Fibroblast of gingiva (primary cell): ENCODE measurements around the gene ENG.

Experiments used
- DNase-seq: peaks from one replicate; pipeline ENCODE4 v3.0.0-alpha.2; 2011; ENCODE audit warnings: low read depth

The ENG gene

GRCh38 chr9:127791085-127791484, 63.4 kb downstream of the ENG start:
- DNase-seq: no peak

GRCh38 chr9:127790094-127790855, 64.2 kb downstream of the ENG start:
- DNase-seq: no peak

DNA sequence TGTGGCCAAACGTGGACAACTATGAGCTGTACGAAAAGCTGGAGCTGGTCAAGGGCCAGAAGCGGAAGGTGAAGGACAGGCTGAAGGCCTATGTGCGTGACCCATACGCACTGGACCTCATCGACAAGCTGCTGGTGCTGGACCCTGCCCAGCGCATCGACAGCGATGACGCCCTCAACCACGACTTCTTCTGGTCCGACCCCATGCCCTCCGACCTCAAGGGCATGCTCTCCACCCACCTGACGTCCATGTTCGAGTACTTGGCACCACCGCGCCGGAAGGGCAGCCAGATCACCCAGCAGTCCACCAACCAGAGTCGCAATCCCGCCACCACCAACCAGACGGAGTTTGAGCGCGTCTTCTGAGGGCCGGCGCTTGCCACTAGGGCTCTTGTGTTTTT, 65.3 kb downstream of the ENG start:
- DNase-seq: no peak

- DNase-seq: no peak
These were observed 66.0 kb downstream of the ENG start for GRCh38 chr9:127788337-127789011.

DNA sequence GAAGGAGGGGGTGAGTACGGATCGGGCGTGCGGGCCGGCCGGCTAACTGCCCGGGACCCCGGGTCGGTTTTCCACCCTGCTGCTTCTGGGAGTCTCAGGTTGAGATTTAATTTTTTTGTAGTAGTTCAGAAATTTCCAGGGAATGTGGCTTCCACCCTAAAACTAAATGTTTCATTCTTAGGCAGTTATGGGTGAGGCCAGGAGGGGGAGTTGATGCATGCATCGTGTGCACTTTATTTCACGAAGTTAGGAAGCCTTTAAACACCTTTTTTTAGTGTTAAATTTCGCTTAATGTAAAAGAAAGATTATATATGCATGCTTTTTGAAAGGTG, 67.7 kb downstream of the ENG start:
- no peak for DNase-seq

- DNase-seq: peak; percentile 88
These were observed 68.3 kb downstream of the ENG start, which contains the start of gene CDK9 for GRCh38 chr9:127785933-127786772. TSS of gene CDK9 (plus strand) at chr9:127786034. CDS start at chr9:127786149, 115 bp downstream.

- peak; percentile 75 for DNase-seq
These were observed 69.2 kb downstream of the ENG start for GRCh38 chr9:127785023-127785932.

DNA sequence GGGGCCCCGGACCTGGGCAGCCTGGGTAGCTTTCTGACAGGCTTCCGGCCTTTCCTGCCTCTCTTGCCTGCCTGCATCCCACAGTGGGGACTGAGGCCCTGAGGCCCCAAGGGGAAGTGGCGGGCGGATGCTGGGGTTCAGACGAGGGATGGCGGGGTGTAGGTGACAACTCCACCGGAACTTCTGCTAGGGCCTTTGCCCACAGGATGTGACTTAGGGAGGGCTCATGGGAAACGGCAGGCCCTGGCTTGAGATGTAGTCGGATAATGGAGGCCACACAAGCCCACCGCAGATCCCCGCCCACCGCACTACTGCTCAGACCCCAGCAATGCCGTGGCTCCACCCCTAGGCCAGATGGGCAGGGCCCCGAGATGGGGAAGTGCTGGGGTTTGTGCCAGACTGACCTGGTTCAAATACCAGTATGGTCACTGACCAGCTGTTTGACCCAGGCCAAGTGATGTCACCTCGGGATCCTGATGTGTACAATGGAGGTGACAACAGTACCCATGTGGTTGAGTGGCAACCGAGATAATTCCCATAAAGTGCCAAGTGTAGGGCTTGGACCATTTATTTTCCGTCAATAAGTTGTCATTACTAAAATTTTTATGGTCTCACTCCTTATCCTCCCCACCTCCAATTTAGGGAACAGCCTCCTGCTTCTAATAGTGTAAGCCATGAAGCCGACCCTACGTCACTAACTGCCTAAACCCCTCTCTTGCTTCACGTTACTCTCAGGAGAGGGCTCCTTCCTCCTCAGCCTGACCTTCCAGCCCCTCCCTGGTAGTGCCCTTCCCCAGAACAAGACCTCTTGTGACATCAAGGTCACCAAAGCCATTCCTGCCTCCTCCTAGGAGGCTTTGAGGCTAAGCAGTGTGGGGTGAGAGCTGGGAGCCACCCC, 71.1 kb downstream of the ENG start:
- DNase-seq: no peak

GRCh38 chr9:127781806-127782205, 72.7 kb downstream of the ENG start:
- no peak for DNase-seq

DNA sequence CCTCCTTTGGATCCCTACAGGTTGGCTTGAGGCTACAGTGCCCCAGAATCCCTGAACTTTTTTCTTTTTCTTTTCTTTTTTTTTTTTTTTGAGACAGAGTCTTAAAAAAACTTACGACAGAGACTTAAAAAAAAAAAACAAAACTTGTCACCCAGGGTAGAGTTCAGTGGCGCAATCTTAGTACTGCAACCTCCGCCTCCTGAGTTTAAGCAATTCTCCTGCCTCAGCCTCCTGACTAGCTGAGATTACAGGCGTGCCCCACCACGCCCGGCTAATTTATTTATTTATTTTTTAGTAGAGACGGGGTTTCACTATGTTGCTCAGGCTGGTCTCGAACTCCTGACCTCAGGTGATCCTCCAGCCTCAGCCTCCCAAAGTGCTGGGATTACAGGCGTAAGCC, 73.5 kb downstream of the ENG start:
- peak; percentile 23 for DNase-seq

- no peak for DNase-seq
These were observed 74.2 kb downstream of the ENG start for GRCh38 chr9:127780126-127780885.

DNA sequence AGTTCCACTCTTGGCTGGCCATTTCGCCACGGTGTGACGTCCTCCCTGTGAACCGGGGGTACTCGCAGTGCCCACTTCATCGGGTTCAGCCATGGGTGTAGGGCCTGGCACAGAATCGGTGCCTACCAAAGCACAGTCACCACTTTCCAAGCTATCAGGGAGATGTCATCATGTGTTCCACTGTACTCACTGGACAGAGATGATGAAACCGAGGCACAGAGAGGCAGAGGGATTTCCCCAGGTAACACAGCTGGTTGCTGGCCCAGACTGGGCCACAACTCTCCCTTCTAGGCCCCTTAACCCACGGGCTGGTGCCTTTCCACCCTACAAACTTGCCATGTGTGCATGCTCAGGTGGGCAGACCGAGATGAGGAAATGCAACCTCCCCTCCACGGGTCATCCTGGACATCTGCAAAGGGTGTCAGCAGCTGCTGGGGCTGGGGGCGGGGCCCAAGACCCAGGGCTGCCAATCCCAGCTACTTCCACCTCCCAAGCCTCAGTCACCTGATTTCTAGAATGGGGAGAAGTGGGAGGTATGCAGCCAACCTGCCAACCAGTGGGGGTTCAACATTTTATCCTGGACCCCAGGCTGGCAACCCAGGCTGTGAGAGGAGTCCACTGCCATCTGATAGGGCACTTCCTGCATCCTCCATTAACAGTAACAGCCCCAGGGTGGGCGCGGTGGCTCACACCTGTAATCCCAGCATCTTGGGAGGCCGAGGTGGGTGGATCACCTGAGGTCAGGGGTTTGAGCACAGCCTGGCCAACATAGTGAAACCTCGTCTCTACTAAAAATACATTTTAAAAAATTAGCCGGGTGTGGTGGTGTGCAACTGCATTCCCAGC, 75.1 kb downstream of the ENG start:
- no peak for DNase-seq

GRCh38 chr9:127778280-127779135, 76.0 kb downstream of the ENG start, which contains the start of gene SH2D3C:
TSS of gene SH2D3C (minus strand) at chr9:127778666. CDS start at chr9:127778627, 39 bp downstream.
- DNase-seq: no peak

- DNase-seq: no peak
These were observed 77.0 kb downstream of the ENG start for GRCh38 chr9:127777368-127777980.

- DNase-seq: no peak
These were observed 77.6 kb downstream of the ENG start for GRCh38 chr9:127776924-127777289.

- DNase-seq: no peak
These were observed 78.1 kb downstream of the ENG start for GRCh38 chr9:127776195-127776923.

GRCh38 chr9:127773981-127774380, 80.5 kb downstream of the ENG start:
- no peak for DNase-seq
